ENCODE data around the gene PCNX1.

DNA sequence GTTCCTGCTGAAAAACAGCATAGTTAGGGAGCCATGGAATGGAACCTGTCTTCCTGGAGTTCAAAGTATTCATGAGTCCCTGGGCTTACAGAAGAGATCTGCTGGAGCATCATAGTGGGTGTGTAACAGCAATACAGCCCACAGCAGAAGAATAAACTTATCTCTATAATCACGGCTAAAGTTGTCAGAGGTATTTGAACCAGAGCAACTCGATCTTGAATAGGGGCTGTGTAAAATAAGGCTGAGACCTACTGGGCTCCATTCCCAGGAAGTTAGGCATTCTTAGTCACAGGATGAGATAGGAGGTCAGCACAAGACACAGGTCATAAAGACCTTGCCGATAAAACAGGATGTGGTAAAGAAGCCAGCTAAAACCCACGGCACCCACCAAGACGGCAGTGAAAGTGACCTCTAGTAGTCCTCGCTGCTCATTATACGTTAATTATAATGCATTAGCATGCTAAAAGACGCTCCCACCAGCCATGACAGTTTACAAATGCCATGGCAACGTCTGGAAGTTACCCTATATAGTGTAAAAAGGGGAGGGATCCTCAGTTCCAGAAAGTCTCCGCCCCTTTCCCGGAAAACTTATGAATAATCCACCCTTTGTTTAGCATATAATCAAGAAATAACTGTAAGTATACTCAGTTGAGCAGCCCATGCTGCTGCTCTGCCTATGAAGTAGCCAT lies 223.4 kb downstream of the PCNX1 start:
- TF ChIP-seq, protein P1, sequence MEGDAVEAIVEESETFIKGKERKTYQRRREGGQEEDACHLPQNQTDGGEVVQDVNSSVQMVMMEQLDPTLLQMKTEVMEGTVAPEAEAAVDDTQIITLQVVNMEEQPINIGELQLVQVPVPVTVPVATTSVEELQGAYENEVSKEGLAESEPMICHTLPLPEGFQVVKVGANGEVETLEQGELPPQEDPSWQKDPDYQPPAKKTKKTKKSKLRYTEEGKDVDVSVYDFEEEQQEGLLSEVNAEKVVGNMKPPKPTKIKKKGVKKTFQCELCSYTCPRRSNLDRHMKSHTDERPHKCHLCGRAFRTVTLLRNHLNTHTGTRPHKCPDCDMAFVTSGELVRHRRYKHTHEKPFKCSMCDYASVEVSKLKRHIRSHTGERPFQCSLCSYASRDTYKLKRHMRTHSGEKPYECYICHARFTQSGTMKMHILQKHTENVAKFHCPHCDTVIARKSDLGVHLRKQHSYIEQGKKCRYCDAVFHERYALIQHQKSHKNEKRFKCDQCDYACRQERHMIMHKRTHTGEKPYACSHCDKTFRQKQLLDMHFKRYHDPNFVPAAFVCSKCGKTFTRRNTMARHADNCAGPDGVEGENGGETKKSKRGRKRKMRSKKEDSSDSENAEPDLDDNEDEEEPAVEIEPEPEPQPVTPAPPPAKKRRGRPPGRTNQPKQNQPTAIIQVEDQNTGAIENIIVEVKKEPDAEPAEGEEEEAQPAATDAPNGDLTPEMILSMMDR (IDR thresholded peaks at IDR 0.05; ENCODE audit: insufficient read depth, low read length, poor library complexity, severe bottlenecking) = no peak
- no peak for TF ChIP-seq EZH2phosphoT487 (conservative IDR thresholded peaks at IDR 0.05; ENCODE audit: low read length)

All from SU-DHL-6 (cell line).